ENCODE data around the gene TYMS.
"Not testable (repeated sequence)": the region's sequence is repeated elsewhere in the genome, so short reads cannot be mapped to it uniquely, and the experiment has no call there.

Gene TYMS

DNA sequence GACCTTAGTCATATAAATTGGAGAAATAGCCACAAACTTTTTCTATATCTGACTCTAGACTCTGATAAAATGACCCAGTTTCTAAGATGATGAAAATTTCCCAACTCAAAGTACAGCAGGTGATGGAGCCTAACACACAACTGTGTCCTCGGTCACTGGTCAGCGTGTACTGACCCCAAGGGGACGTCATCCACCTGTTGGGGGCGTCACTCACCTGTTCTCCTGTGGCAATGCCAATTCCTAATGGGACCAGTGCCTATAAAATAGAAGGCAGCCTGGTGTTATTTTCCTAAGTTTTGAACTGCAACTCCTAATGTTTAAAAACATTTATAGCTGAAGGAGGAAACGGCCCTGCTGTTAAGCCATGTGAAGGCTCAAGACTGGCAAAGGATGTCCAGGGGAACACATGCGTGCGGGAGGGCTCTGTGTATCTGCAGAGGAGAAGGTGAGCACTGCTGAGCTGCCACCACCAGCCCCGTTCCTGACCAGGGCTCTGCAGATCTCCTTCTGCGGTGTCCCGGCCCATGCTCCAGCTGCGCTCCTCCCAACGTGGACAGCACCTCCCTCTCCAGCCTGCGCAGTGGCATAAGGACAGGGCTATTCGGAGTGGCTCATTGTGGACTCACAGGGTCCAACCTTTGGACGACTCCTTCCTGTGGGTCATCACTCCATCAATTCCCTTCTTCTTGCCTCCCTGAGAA is 21.2 kb downstream of the TYMS start:
- no peak for DNase-seq (ENCODE audit: low spot score)
- no peak for TF ChIP-seq CTCF (IDR thresholded peaks at IDR 0.05; ENCODE audit: extremely low read depth, insufficient read depth, missing control alignments)
- in situ Hi-C loops (cut with MboI; ENCODE audit: low pct_unique_long_range_greater_than_20kb, low sequenced_read_pairs, unreplicated experiment) = no loop called here

- DNase-seq (ENCODE audit: low spot score) = no peak
- no peak for TF ChIP-seq CTCF (IDR thresholded peaks at IDR 0.05; ENCODE audit: extremely low read depth, insufficient read depth, missing control alignments)
- in situ Hi-C loops (cut with MboI; ENCODE audit: low pct_unique_long_range_greater_than_20kb, low sequenced_read_pairs, unreplicated experiment) = no loop called here
Observed at GRCh38 chr18:679516-679915, 22.1 kb downstream of the TYMS start.

- DNase-seq (ENCODE audit: low spot score) = no peak
- in situ Hi-C loops (cut with MboI; ENCODE audit: low pct_unique_long_range_greater_than_20kb, low sequenced_read_pairs, unreplicated experiment) = no loop called here
Observed at GRCh38 chr18:680392-680791, 22.9 kb downstream of the TYMS start.

GRCh38 chr18:681985-682384 is 24.5 kb downstream of the TYMS start:
- no peak for TF ChIP-seq CTCF (IDR thresholded peaks at IDR 0.05; ENCODE audit: extremely low read depth, insufficient read depth, missing control alignments)
- in situ Hi-C loops (cut with MboI; ENCODE audit: low pct_unique_long_range_greater_than_20kb, low sequenced_read_pairs, unreplicated experiment) = no loop called here
- no peak for DNase-seq (ENCODE audit: low spot score)

More at GRCh38 chr18:680392-680791, 22.9 kb downstream of the TYMS start:
- TF ChIP-seq CTCF (IDR thresholded peaks at IDR 0.05; ENCODE audit: extremely low read depth, insufficient read depth, missing control alignments) = no peak

DNA sequence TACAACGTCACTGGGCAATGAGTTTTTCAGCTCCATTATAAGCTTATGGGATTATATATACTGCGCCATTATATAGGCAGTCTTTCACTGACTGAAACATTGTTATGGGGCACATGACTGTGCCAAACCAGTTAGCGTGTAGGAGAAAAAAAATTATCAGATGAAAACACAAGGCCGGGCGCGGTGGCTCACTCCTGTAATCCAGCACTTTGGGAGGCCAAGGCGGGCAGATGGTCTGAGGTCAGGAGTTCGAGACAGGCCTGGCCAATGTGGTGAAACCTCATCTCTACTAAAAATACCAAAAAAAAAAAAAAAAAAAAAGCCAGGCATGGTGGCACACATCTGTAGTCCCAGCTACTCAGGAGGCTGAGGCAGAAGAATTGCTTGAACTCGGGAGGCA is 25.0 kb downstream of the TYMS start:
- DNase-seq (ENCODE audit: low spot score) = not testable (repeated sequence)

GRCh38 chr18:682833-683232 is 25.4 kb downstream of the TYMS start:
- no peak for DNase-seq (ENCODE audit: low spot score)
- TF ChIP-seq CTCF (IDR thresholded peaks at IDR 0.05; ENCODE audit: extremely low read depth, insufficient read depth, missing control alignments) = no peak
- in situ Hi-C loops (cut with MboI; ENCODE audit: low pct_unique_long_range_greater_than_20kb, low sequenced_read_pairs, unreplicated experiment) = no loop called here

More for the DNA sequence above, 25.0 kb downstream of the TYMS start:
- in situ Hi-C loops (cut with MboI; ENCODE audit: low pct_unique_long_range_greater_than_20kb, low sequenced_read_pairs, unreplicated experiment) = not testable (repeated sequence)

DNA sequence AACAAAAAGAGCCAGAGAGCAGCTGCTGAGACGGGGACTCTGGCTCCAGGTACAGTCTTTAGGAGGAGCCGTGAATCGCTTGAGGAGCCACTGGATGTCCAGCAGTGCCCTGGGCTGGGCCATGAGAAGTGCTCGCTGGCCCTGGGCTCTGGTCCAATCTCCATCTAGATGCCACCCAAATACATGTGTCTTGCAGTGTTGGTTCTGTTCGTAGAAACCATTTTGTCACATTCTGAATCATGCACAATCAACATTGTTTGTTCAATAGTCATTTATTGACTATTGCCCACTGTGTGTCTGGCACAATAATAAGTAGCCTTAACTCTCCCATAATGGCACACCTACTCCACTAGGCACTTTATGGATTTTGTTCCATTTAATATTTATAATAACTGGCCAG is 26.1 kb downstream of the TYMS start:
- no peak for DNase-seq (ENCODE audit: low spot score)
- TF ChIP-seq CTCF (IDR thresholded peaks at IDR 0.05; ENCODE audit: extremely low read depth, insufficient read depth, missing control alignments) = no peak
- in situ Hi-C loops (cut with MboI; ENCODE audit: low pct_unique_long_range_greater_than_20kb, low sequenced_read_pairs, unreplicated experiment) = no loop called here
